Ishikawa (cell line): ENCODE data around the gene RASA3.

ENCODE experiments used
- CREB1 ChIP-seq: IDR thresholded peaks from 2 replicates; pipeline ENCODE4 v1.6.1; 2012; ENCODE audit warnings: low read depth
- EGR1 ChIP-seq: IDR thresholded peaks from 2 replicates; pipeline ENCODE4 v1.6.1; 2012
- MAX ChIP-seq: IDR thresholded peaks from 2 replicates; pipeline ENCODE4 v1.6.1; 2012
- NFIC ChIP-seq: IDR thresholded peaks from 2 replicates; pipeline ENCODE4 v1.6.1; 2012
- YY1 ChIP-seq: IDR thresholded peaks from 2 replicates; pipeline ENCODE4 v1.6.1; 2012; ENCODE audit warnings: low read depth

- no peak for TF ChIP-seq NFIC
- TF ChIP-seq YY1 = no peak
- no peak for TF ChIP-seq EGR1
- TF ChIP-seq MAX = no peak
- TF ChIP-seq CREB1 = no peak
These were observed 23.5 kb downstream of the RASA3 start for GRCh38 chr13:114108894-114109293.
